Measurements from ENCODE around the gene GPR55.

DNA sequence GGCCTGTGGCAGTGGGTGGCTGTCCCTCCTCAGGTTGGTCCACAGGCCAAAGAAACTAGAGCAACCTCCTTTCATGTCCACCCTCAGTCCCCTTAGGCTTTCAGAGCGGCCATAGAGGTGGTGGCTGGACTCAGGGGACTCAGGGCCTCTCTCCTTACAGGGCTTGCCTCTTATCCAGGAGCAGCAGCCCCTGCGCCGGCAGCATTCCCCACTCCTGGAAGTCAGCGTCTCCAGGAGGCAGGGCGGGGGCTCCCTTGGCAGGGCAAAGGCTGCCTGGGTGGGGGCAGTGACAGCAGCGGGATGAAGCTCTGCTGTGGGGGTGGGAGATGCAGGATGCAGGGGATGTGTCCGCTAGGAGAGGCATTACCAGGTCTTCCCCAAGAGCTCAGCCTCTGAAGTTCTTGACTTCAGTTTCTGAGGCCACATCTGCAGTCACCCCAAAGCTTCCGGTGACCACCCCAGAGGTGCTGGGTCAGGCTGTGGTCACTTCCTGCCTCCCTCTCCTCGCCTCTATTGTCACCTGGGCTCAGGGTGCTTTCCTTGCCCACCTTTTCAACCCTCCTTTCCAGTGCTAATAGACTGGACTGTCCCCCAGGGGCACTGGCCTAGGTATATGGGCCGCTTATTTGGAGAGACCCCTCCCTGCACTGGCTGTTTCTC, 8.6 kb upstream of the GPR55 start:
- TF ChIP-seq CTCF (conservative IDR thresholded peaks at IDR 0.05) (no peak), ZFX (IDR thresholded peaks at IDR 0.05) (no peak)

All from C4-2B (cell line).